ENCODE measurements around the gene ACTL7B.

Gene ACTL7B

GRCh38 chr9:108832179-108832500, 23.6 kb downstream of the ACTL7B start:
- Histone ChIP-seq H3K4me2 (ENCODE audit: low read length) (no peak overlapping the region), H3K27me3 (ENCODE audit: control insufficient read depth, insufficient read depth, low read length) (no peaks in the 10 kb centered on the region), H3K9me3 (ENCODE audit: control insufficient read depth, low read length) (no peaks in the 10 kb centered on the region), H3K27ac (no peak overlapping the region), H3K9ac (no peak overlapping the region), H3K36me3 (ENCODE audit: control insufficient read depth, insufficient read depth, low read length) (no peaks in the 10 kb centered on the region), H3K79me2 (no peaks in the 10 kb centered on the region), H3K4me3 (ENCODE audit: low read depth, low read length) (no peak overlapping the region), H2AFZ (no peak overlapping the region), H3K4me1 (no peaks in the 10 kb centered on the region)
- TF ChIP-seq CTCF (IDR thresholded peaks at IDR 0.05), result no peak

- Histone ChIP-seq H3K9ac (no peak overlapping the region), H3K4me3 (ENCODE audit: low read depth, low read length) (no peak overlapping the region), H3K4me2 (ENCODE audit: low read length) (no peak overlapping the region), H3K36me3 (ENCODE audit: control insufficient read depth, insufficient read depth, low read length) (no peaks in the 10 kb centered on the region), H3K9me3 (ENCODE audit: control insufficient read depth, low read length) (no peaks in the 10 kb centered on the region), H2AFZ (no peak overlapping the region), H3K79me2 (no peaks in the 10 kb centered on the region), H3K27me3 (ENCODE audit: control insufficient read depth, insufficient read depth, low read length) (no peaks in the 10 kb centered on the region), H3K4me1 (no peaks in the 10 kb centered on the region), H3K27ac (no peak overlapping the region)
- TF ChIP-seq CTCF (IDR thresholded peaks at IDR 0.05), result no peak
Observed at GRCh38 chr9:108831496-108832178, 24.1 kb downstream of the ACTL7B start.

GRCh38 chr9:108830272-108830671, 25.5 kb downstream of the ACTL7B start:
- no peak for TF ChIP-seq CTCF (IDR thresholded peaks at IDR 0.05)
- Histone ChIP-seq H3K27ac (no peak overlapping the region), H3K79me2 (no peaks in the 10 kb centered on the region), H3K4me2 (ENCODE audit: low read length) (no peak overlapping the region), H3K9ac (no peak overlapping the region), H3K27me3 (ENCODE audit: control insufficient read depth, insufficient read depth, low read length) (no peaks in the 10 kb centered on the region), H3K4me3 (ENCODE audit: low read depth, low read length) (no peak overlapping the region), H3K36me3 (ENCODE audit: control insufficient read depth, insufficient read depth, low read length) (no peaks in the 10 kb centered on the region), H3K4me1 (no peaks in the 10 kb centered on the region), H2AFZ (no peak overlapping the region), H3K9me3 (ENCODE audit: control insufficient read depth, low read length) (no peaks in the 10 kb centered on the region)

GRCh38 chr9:108823829-108824228, 32.0 kb downstream of the ACTL7B start:
- H3K79me2 ChIP-seq, result no peaks in the 10 kb centered on the region

More at GRCh38 chr9:108823829-108824228, 32.0 kb downstream of the ACTL7B start:
- Histone ChIP-seq H3K9ac (no peak overlapping the region), H3K36me3 (ENCODE audit: control insufficient read depth, insufficient read depth, low read length) (no peaks in the 10 kb centered on the region), H3K4me1 (no peaks in the 10 kb centered on the region), H3K27ac (no peak overlapping the region), H2AFZ (no peak overlapping the region), H3K9me3 (ENCODE audit: control insufficient read depth, low read length) (no peaks in the 10 kb centered on the region), H3K27me3 (ENCODE audit: control insufficient read depth, insufficient read depth, low read length) (no peaks in the 10 kb centered on the region), H3K4me2 (ENCODE audit: low read length) (no peak overlapping the region), H3K4me3 (ENCODE audit: low read depth, low read length) (no peak overlapping the region)
- TF ChIP-seq CTCF (IDR thresholded peaks at IDR 0.05), result no peak

Measured in parathyroid adenoma (tissue), 2 donors.